Measurements from ENCODE around the gene CST9.

DNA sequence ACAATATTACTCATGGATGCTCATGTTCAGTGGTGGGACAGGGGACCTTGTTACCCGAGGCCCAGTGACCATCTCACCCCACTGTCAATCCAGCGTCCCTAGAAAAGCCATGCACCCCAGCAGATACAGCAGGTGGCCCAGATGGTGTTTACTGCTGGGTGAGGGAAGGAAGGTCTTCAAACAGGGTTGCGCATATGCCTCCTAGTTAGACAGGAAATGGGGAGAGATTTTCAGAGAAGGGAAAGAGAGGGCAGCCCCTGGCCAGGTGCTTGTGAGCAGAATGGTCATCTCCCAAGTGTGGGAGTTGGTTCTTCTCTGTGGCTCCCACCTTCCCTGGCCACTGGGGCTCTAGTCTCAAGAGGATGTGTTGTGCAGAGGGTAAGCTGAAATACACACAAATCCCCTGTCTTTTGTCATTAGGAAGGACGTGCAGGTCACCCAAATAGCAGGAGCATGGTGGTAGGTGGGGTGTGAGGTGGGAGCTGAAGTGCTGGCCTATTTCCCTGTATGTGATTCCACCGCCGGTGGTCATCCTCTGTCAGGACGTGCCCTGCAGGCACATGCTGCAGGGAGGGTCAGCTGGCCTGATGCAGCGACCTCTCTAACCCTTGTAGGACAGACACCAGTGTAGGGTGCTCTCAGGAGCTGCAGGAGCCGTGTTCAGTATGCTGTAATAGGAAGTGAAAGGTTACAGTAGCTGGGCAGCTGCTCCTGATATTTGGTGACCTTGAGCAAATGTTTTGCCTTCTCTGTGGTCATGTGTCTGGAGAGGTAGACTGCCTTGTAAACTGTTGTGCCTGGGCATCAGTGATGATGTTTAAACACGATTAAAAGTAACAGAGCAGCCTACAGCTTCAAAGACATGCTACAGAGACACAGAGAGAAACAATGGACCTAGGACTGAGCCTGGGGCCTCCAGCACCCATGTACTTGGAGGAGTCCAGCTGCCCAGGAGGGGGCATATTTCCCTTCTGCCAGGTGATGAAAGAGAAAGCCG, 35.3 kb upstream of the CST9 start:
- TF ChIP-seq POLR2A (IDR thresholded peaks at IDR 0.05) (no peak), EP300 (IDR thresholded peaks at IDR 0.05) (no peak)
- TF ChIP-seq, protein P1, sequence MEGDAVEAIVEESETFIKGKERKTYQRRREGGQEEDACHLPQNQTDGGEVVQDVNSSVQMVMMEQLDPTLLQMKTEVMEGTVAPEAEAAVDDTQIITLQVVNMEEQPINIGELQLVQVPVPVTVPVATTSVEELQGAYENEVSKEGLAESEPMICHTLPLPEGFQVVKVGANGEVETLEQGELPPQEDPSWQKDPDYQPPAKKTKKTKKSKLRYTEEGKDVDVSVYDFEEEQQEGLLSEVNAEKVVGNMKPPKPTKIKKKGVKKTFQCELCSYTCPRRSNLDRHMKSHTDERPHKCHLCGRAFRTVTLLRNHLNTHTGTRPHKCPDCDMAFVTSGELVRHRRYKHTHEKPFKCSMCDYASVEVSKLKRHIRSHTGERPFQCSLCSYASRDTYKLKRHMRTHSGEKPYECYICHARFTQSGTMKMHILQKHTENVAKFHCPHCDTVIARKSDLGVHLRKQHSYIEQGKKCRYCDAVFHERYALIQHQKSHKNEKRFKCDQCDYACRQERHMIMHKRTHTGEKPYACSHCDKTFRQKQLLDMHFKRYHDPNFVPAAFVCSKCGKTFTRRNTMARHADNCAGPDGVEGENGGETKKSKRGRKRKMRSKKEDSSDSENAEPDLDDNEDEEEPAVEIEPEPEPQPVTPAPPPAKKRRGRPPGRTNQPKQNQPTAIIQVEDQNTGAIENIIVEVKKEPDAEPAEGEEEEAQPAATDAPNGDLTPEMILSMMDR (IDR thresholded peaks at IDR 0.05): no peak
